SKM-1 (cell line): ENCODE measurements around the gene SIRPB1.
"Not testable (repeated sequence)": the region's sequence is repeated elsewhere in the genome, so short reads cannot be mapped to it uniquely, and the experiment has no call there.

Experiments
- DNase-seq: peaks from one replicate; lab custom pipeline; 2025; ENCODE audit not compliant: unreplicated experiment; lab: John Stamatoyannopoulos, UW

Gene SIRPB1

GRCh38 chr20:1600736-1601135, 19.1 kb downstream of the SIRPB1 start:
- no peak for DNase-seq

GRCh38 chr20:1595333-1595732, 24.5 kb downstream of the SIRPB1 start:
- no peak for DNase-seq

- DNase-seq = no peak
These were observed 31.0 kb downstream of the SIRPB1 start for GRCh38 chr20:1588533-1589460.

- no peak for DNase-seq
These were observed 31.9 kb downstream of the SIRPB1 start for GRCh38 chr20:1587781-1588532.

GRCh38 chr20:1579488-1579887, 40.3 kb downstream of the SIRPB1 start:
- DNase-seq = no peak

- no peak for DNase-seq
These were observed 41.9 kb downstream of the SIRPB1 start for GRCh38 chr20:1577906-1578305.

GRCh38 chr20:1577313-1577712, 42.5 kb downstream of the SIRPB1 start:
- DNase-seq = not testable (repeated sequence)

- DNase-seq = no peak
These were observed 43.2 kb downstream of the SIRPB1 start for GRCh38 chr20:1576641-1577040.

- not testable (repeated sequence) for DNase-seq
These were observed 43.8 kb downstream of the SIRPB1 start for GRCh38 chr20:1576003-1576402.

- not testable (repeated sequence) for DNase-seq
These were observed 48.2 kb downstream of the SIRPB1 start for GRCh38 chr20:1571583-1571982.
